GM19397 (cell line): ENCODE measurements around the gene MAGI1.
"Not testable (repeated sequence)": the region's sequence is repeated elsewhere in the genome, so short reads cannot be mapped to it uniquely, and the experiment has no call there.

Experiments used
- ATAC-seq: cut with Tn5 transposase; IDR thresholded peaks from one replicate; pipeline ENCODE4 v1.9.1; 2021; ENCODE audit warnings: mild to moderate bottlenecking, moderate library complexity; ENCODE audit not compliant: unreplicated experiment

The MAGI1 gene

DNA sequence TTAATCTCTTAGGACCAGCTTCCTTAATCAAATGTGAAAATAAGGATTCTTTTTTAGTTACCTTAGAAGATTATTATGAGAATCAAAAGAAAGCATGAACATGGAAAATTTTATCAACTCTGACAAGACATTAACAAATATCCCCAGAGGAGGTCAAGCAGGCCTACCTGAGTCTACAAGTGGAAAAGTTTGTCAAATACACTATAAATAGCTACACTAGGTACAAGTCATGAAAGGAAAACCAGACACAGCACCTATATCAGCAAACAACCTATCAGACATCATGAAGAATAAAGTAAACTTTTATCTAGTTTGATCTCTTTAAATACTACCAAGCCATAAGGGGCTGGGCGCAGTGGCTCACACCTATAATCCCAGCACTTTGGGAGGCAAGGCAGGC, 126.1 kb downstream of the MAGI1 start:
- no peak for ATAC-seq

- no peak for ATAC-seq
Measured at GRCh38 chr3:65908588-65908987, 130.1 kb downstream of the MAGI1 start.

DNA sequence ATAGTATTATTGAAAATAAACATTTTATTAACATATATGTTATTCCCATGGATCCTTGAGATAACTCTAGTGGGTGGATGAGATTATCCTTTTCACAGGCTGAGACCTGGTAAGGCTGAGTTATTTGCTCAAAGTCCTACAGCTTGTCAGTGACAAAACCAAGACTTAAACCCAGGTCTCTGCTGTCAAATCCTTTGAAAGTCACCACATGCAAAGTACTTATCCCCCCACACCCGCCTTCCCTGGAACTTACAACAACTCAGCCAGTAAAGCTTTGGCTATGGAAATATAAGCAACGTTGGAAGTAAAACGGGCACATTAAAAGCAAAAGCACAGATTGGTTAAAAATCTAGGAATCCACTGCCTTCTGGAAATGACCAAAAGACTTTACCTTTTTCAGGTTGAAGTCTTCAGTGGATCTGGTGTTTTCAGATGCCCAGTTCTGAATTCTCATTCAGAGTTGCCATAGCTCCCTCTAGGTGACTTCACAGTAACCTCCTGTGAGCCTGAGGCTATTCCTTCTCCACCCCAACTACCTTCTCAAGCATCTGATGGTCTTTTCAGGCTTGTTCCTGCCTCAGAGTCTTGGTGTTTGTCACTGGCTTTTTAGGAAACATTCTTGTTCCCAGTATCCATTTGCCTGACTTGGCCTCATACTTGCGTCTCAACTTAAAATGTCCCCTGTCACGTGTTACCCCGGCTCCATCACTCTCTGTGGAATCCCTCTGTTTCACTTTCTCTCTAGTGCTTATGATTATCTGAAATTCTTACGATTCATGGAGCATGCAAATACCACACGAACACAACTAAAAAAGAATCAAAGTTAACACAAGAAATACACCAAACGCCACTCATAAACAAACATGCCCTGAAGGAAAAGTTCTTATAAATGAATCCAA, 131.2 kb downstream of the MAGI1 start:
- no peak for ATAC-seq

GRCh38 chr3:65905771-65906170, 132.9 kb downstream of the MAGI1 start:
- no peak for ATAC-seq

- ATAC-seq = no peak
Measured at GRCh38 chr3:65904016-65904415, 134.7 kb downstream of the MAGI1 start.

DNA sequence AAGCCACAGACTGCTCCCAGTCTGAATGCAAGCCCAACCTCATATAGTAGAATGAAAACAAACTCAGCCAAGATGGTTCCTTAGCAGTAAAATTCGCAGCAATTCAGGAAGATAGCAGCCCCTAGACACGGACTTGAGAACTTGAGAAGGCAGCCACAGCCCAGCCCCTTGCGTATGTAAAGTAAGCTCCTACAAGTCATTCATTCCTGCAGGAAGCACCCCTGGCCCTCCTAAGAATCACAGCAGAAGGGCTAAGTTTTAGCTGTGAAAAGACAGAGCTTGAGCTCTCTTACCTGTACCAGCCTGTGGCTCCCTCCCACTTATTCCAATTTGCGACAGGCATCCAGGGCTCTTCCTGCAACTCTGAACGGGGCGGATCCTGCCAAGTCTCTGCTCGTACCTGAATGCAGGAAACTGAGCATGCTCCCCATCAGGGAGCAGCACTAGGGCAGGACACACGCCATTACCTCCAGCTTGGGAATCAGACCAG, 136.4 kb downstream of the MAGI1 start:
- no peak for ATAC-seq

GRCh38 chr3:65901226-65901625, 137.5 kb downstream of the MAGI1 start:
- no peak for ATAC-seq

GRCh38 chr3:65899226-65899625, 139.5 kb downstream of the MAGI1 start:
- ATAC-seq = no peak

GRCh38 chr3:65897766-65898165, 141.0 kb downstream of the MAGI1 start:
- ATAC-seq = no peak

- ATAC-seq = no peak
Measured at GRCh38 chr3:65896321-65896720, 142.4 kb downstream of the MAGI1 start.

- no peak for ATAC-seq
Measured at GRCh38 chr3:65894679-65895453, 143.9 kb downstream of the MAGI1 start.

DNA sequence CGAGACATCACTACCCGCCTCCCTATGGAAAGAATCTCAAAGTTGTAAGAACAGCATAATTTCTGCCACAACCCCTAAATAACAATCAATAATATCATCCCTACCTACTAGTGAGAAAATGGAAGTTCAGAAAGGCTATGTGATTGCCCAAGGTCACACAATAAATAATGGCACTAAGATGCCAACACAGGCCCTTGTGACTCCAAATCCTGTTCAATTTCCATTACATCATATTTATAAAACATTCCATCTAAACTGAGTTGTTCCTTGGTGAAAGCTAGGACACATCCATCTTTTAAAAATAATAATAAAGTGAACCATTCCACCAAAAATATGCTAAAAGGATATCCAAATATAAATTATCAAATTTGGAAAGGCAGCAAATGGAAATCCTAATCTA, 144.6 kb downstream of the MAGI1 start:
- no peak for ATAC-seq

GRCh38 chr3:65893631-65894030, 145.1 kb downstream of the MAGI1 start:
- no peak for ATAC-seq

- ATAC-seq = not testable (repeated sequence)
Measured at GRCh38 chr3:65891477-65891876, 147.2 kb downstream of the MAGI1 start.

- ATAC-seq = no peak
Measured at GRCh38 chr3:65890328-65890727, 148.4 kb downstream of the MAGI1 start.

DNA sequence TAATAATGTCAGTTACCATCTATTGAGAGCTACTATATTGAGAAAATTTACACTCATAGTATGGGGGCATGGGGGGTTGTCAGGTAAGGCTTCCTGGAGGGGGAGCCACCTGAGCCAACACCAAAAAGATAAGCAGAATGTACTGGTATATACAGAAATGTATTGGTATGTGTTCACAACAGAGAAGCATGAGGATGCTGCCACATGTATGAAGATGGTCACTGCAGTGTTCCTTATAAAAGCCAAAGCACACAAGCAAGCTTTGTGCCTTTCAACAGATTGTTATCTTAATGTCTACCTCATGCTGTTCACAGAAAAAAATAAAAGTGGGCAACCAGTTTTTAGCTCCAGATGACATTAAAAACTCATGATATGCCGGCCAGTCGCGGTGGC, 149.0 kb downstream of the MAGI1 start:
- no peak for ATAC-seq

GRCh38 chr3:65888980-65889706, 149.6 kb downstream of the MAGI1 start:
- no peak for ATAC-seq

- ATAC-seq = no peak
Measured at GRCh38 chr3:65888196-65888595, 150.5 kb downstream of the MAGI1 start.

DNA sequence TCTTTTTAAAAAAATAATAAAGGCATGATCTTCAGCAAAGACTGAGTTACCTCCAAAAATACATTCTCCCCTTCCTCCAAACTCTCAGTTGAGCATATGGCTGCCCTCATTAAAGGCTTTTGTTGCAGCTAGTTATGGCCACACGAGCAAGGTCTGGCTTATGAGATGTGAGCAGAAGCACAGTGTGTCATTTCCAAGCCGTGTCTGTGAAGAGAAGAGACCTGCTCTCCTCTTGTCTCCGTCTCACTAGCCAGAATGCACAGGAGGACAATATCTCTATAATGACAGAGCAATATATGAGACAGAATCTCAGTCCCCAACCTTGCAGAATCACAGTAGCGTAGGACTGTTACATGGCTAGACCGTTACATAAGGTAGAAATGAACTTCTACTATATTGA, 152.3 kb downstream of the MAGI1 start:
- no peak for ATAC-seq

DNA sequence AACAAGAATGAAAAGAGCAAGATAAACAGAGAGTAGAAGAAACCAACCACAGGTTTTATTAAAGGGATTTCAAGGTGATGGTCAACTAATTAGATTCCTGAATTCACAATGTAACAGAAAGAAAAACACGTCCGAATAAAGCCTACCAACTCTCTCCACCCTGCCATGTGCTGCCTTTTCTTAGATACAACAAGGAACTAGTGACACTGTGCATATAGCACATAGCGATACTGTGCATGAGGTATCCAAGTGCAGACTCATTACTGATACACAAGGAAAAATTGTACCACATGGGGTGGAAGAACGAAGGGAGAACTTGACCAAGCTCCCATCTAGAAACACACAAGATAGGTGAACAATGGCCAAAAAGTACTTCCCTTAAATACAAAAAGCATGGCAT, 154.6 kb downstream of the MAGI1 start:
- ATAC-seq = no peak

DNA sequence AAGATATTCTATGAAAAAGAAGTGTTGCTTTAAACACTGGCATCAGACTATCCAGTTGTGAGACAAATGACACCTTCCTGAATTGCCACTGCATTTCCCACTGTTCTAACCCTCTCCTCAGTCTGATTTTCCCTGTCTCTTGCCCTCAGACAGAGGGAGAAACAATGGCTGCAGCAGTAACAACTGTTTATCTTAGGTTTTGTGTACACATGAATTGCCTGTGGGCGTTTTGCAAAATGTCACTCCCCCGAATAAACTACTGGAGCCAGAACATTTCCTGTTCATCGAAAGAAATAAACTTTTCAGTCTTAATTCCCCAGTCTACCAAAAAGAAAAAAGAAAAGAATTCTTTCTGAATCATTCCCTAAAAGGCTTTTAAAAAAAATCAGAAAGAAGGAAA, 155.1 kb downstream of the MAGI1 start:
- ATAC-seq = no peak
